HepG2 (cell line): ENCODE data around the gene HNRNPUL1. TPM values are rescaled to one million over a fixed set of nuclear protein-coding genes. Genes with fewer than 3 reads are reported as not detected.

Experiments used
- ATF1 ChIP-seq: IDR thresholded peaks from 2 replicates; pipeline ENCODE4 v1.6.1; 2016; ENCODE audit warnings: mild to moderate bottlenecking, control low read depth
- E2F1 ChIP-seq: sonication (generic); formaldehyde crosslinking; IDR thresholded peaks from 2 replicates; pipeline ENCODE4 v1.5.0; 2020; ENCODE audit warnings: missing genetic modification reagents
- ETS1 ChIP-seq: sonication (generic); formaldehyde crosslinking; IDR thresholded peaks from 2 replicates; pipeline ENCODE4 v1.4.0; 2020; ENCODE audit warnings: missing genetic modification reagents
- KDM6A ChIP-seq: IDR thresholded peaks from 2 replicates; pipeline ENCODE4 v1.6.1; 2016; ENCODE audit warnings: low read depth
- POLR2AphosphoS5 ChIP-seq: IDR thresholded peaks from 2 replicates; pipeline ENCODE4 v1.6.1; 2012; ENCODE audit warnings: low read depth, low read length
- SIX4 ChIP-seq: sonication (generic); formaldehyde crosslinking; IDR thresholded peaks from 2 replicates; pipeline ENCODE4 v1.4.0; 2020; ENCODE audit warnings: missing genetic modification reagents
- SNAI1 ChIP-seq: sonication (generic); formaldehyde crosslinking; IDR thresholded peaks from 2 replicates; pipeline ENCODE4 v1.5.0; 2020; ENCODE audit warnings: mild to moderate bottlenecking, missing genetic modification reagents, borderline replicate concordance
- TSC22D2 ChIP-seq: sonication (generic); formaldehyde crosslinking; IDR thresholded peaks from 2 replicates; pipeline ENCODE4 v1.5.1; 2020; ENCODE audit warnings: missing genetic modification reagents, mild to moderate bottlenecking, borderline replicate concordance
- WIZ ChIP-seq: sonication (generic); formaldehyde crosslinking; IDR thresholded peaks from 2 replicates; pipeline ENCODE4 v1.5.1; 2020; ENCODE audit warnings: mild to moderate bottlenecking, missing genetic modification reagents
- ZNF10 ChIP-seq: sonication (generic); formaldehyde crosslinking; IDR thresholded peaks from 2 replicates; pipeline ENCODE4 v1.4.0; 2020; ENCODE audit warnings: mild to moderate bottlenecking, low read depth, missing genetic modification reagents, borderline replicate concordance
- ZNF142 ChIP-seq: sonication (generic); formaldehyde crosslinking; IDR thresholded peaks from 2 replicates; pipeline ENCODE4 v1.4.0; 2020; ENCODE audit warnings: missing genetic modification reagents
- ZNF383 ChIP-seq: sonication (generic); formaldehyde crosslinking; IDR thresholded peaks from 2 replicates; pipeline ENCODE4 v1.4.0; 2020; ENCODE audit warnings: missing genetic modification reagents, mild to moderate bottlenecking, borderline replicate concordance
- ZNF547 ChIP-seq: sonication (generic); formaldehyde crosslinking; IDR thresholded peaks from 2 replicates; pipeline ENCODE4 v1.5.1; 2020; ENCODE audit warnings: mild to moderate bottlenecking, missing genetic modification reagents
- ZNF589 ChIP-seq: sonication (generic); formaldehyde crosslinking; conservative IDR thresholded peaks from 2 replicates; pipeline ENCODE4 v1.8.0; 2022; ENCODE audit warnings: mild to moderate bottlenecking, moderate library complexity, missing genetic modification reagents
- ZXDC ChIP-seq: sonication (generic); formaldehyde crosslinking; IDR thresholded peaks from 2 replicates; pipeline ENCODE4 v1.5.0; 2020; ENCODE audit warnings: mild to moderate bottlenecking, missing genetic modification reagents
- polyA plus RNA-seq, 8 experiments: library from polyadenylated mRNA; depleted of rRNA in 3 of 8; stranded (reverse) in 7 of 8; unstranded in 1 of 8; fragments of >200 nt; fragmentation: Illumina TruSeq in 4 of 8; extraction: Trizol in 4 of 8; gene quantifications; 2 replicates each; pipeline versions ENCODE4 v1.2.1 to v1.2.3, GENCODE V29; 2011 to 2016; ENCODE audit warnings: low read depth in 4 of 8, missing spikeins in 1 of 8, mixed read lengths in 1 of 8; ENCODE audit not compliant: insufficient read depth in 1 of 8
- total RNA-seq, 5 experiments: library from RNA; depleted of rRNA; stranded (reverse); fragments of >200 nt; fragmentation: Illumina TruSeq; extraction: Trizol; gene quantifications; 2 replicates each; pipeline ENCODE4 v1.2.3, GENCODE V29; 2016; ENCODE audit warnings: low read depth in 1 of 5
- TF ChIP-seq, protein P1 (sequence below): sonication (generic); formaldehyde crosslinking; IDR thresholded peaks from 2 replicates; pipeline ENCODE4 v1.4.0; 2020; ENCODE audit warnings: mild to moderate bottlenecking, low read depth, missing genetic modification reagents

The HNRNPUL1 gene
- total and polyA plus RNA-seq, 2 of the 13 experiments (the other 11 are each of a cell fraction or from before 2014, with no cell fraction given): 30.9 to 81.7 TPM

- TF ChIP-seq ZNF142 (CRISPR knock-in tag) (peak; percentile 75; the same call in 1 of the 2 replicates), ZNF547 (CRISPR knock-in tag) (no peak), POLR2AphosphoS5 (0 out of 2 replicates have a peak, but pooled peaks have one; percentile 25), ZXDC (CRISPR knock-in tag) (peak; percentile 19; the same call in 1 of the 2 replicates), ZNF589 (CRISPR knock-in tag) (no peak; the same call in 1 of the 2 replicates), E2F1 (0 out of 2 replicates have a peak, but pooled peaks have one; percentile 48), ZNF383 (no peak), TSC22D2 (CRISPR knock-in tag) (no peak), SNAI1 (CRISPR knock-in tag) (no peak), ZNF10 (CRISPR knock-in tag) (no peak), KDM6A (CRISPR knock-in tag) (no peak), ATF1 (CRISPR knock-in tag) (no peak), SIX4 (CRISPR knock-in tag) (no peak), ETS1 (CRISPR knock-in tag) (no peak), WIZ (no peak)
- TF ChIP-seq, protein P1, sequence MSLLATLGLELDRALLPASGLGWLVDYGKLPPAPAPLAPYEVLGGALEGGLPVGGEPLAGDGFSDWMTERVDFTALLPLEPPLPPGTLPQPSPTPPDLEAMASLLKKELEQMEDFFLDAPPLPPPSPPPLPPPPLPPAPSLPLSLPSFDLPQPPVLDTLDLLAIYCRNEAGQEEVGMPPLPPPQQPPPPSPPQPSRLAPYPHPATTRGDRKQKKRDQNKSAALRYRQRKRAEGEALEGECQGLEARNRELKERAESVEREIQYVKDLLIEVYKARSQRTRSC (CRISPR knock-in tag): no peak
Measured at GRCh38 chr19:41352609-41353465, 88.7 kb downstream of the HNRNPUL1 start (continued).
